GM19438 (cell line): Measurements from ENCODE around the gene RBMS3.
"Not testable (repeated sequence)": the region's sequence is repeated elsewhere in the genome, so short reads cannot be mapped to it uniquely, and the experiment has no call there.

Source experiments
- ATAC-seq: cut with Tn5 transposase; IDR thresholded peaks from one replicate; pipeline ENCODE4 v1.9.1; 2021; ENCODE audit warnings: low read depth; ENCODE audit not compliant: unreplicated experiment

Gene RBMS3

DNA sequence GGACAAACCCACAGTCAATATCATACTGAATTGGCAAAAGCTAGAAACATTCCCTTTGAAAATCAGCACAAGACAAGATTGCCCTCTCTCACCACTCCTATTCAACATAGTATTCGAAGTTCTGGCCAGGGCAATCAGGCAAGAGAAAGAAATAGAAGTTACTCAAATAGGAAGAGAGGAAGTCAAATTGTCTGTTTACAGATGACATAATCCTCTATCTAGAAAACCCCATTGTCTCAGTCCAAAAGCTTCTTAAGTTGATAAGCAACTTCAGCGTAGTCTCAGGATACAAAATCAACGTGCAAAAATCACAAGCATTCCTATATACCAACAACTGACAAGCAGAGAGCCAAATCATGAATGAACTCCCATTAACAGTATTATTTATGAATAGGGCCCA lies 760.6 kb downstream of the RBMS3 start:
- ATAC-seq: not testable (repeated sequence)

DNA sequence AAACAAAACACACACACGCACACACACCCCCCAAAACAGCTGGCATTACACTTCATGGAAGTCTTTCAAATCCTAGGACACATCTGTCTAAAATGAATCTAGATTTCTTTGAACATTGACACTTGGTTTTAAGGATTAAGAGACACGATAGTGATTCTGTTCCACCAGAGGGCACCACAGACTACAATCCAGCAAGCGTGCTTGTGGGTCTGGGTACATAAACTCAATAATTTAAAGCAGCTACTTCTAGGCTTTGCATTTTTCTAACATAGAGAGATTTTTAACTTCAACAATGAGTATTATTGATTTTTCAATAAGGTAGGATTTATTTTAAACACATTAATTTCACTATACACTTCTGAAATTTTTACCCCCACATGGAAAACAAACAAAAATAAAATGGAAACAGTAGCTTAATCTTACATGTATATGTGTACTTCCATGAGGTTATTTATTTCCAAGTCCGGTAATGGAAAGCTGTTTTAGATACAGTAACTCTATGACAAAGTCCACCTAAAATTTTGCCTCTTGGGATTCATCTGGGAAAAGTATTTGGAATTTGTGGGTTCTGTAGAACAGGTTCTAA lies 761.5 kb downstream of the RBMS3 start:
- ATAC-seq: no peak

DNA sequence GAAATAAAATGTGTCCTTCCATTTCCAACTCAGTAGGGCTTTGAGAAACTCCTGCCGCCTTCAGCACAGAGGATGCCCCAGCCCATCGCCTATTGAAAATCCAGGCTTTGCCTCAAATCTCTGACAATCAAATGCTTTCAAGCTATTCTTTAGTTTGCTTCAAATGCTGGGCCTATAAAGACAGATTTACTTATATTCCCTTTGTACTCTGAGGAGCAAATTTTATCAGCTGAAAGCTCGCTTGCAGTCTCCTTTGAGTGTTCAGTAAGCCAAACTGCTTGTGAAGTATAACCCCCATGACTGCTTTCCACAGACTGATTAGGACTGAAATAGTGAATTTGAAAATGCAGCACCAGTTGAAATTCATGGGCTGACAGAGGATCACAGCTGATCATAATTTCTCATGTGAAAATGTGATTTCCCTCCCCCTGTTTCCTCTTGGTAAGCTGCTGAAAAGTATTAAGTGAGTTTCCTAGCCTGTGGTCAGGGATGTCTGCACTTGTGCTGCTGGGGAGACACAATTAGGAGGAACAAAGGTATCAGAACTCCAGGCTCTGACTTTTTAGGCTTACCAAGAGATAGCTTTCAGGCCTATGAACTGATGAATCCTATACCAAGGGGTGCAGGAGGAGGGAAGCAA lies 762.2 kb downstream of the RBMS3 start:
- ATAC-seq: no peak

DNA sequence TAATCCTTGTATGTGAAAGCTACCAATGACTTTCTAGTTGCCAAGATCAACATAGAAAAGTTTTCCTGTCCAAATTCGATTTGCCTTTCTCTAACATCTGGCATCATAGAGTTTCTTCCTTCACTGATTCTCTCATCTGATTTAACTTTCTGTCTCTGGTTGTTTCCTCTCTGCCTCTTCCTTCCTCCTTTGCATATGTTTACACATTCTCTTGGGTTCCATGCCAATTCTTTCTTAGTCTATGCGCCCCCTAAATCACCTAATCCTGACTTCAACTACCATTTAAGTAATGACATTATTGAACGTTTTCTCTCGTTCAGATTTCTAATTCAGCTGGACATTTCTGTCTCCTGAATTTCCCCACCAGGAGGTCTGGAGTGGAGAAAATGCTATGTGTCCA lies 763.6 kb downstream of the RBMS3 start:
- ATAC-seq: no peak

DNA sequence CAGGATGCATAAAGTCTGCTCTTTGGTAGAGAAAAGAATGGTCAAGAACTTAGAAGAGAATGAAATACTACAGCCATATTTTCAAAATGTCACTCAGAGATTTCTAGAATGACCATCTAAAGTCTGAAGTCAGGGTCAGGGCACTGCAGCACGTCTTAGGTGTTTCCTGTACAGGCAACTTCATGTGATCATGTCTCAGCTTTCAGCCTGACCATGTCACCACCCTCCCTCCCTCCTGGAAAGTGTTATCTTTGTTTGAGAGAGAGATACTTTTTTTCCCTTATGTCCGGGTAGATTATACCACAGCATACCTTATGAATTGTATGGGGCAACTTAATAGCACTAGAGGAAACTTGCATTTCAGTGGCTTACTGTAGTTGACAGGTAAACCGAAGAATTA lies 767.6 kb downstream of the RBMS3 start:
- no peak for ATAC-seq

DNA sequence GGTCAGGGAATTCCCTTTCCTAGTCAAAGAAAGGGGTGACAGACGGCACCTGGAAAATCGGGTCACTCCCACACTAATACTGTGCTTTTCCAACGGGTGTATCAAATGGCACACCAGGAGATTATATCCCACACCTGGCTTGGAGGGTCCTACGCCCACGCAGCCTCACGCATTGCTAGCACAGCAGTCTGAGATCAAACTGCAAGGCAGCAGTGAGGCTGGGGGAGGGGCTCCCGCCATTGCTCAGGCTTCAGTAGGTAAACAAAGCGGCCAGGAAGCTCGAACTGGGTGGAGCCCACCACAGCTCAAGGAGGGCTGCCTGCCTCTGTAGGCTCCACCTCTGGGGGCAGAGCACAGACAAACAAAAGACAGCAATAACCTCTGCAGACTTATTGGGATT lies 769.2 kb downstream of the RBMS3 start:
- not testable (repeated sequence) for ATAC-seq

DNA sequence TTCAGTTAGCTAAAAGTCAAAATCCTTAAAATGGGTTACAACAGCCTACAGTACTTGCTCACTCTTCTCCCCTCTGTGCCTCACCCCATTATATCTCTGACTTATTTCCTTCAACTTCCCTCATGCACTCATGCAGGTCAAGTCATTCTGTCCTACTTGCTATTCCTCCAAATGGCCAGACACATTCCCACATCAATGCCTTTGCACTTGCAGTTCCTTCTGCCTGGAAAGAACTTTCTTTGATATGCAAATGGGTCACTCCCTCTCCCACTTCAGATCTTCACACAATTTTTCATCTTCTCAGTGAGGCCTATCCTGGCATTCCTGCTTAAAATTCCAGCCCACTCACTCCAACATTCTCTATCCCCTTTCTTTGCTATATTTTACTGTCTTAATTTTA lies 778.4 kb downstream of the RBMS3 start:
- no peak for ATAC-seq
